GM12872 (cell line): ENCODE measurements around the gene PLAC9.

Experiments
- TF ChIP-seq, protein P1 (sequence below): IDR thresholded peaks from 3 replicates; pipeline ENCODE4 v1.5.1; 2011; ENCODE audit warnings: low read depth, mild to moderate bottlenecking, low read length, moderate library complexity; ENCODE audit not compliant: insufficient read depth

PLAC9 gene

DNA sequence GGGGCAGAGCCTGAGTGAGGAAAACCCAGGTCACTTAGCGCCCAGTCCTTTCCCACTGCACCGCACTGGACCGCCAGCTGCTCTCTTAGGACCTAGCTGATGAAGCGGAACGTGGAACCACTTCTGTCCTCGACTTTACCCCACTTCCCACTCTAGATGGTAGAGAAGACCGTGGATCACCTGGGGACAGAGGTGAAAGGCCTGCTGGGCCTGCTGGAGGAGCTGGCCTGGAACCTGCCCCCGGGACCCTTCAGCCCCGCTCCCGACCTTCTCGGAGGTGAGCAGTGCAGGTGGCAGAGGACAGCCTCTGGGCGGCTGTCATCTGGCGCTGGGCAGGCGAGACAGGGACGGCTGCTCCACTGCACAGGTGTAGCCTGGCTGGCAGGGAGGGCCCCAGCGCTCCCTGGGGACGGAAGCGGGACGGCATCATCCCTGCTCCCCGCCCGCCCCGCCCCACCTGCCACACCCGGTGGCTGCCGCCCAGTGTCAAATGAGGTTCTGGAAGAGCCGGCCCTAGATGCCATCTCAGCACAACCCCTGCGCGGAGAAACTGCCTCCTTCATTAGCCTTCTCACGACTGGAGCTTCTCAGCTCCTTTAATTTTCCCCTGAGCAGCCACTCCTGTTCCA is 11.7 kb downstream of the PLAC9 start:
- TF ChIP-seq, protein P1, sequence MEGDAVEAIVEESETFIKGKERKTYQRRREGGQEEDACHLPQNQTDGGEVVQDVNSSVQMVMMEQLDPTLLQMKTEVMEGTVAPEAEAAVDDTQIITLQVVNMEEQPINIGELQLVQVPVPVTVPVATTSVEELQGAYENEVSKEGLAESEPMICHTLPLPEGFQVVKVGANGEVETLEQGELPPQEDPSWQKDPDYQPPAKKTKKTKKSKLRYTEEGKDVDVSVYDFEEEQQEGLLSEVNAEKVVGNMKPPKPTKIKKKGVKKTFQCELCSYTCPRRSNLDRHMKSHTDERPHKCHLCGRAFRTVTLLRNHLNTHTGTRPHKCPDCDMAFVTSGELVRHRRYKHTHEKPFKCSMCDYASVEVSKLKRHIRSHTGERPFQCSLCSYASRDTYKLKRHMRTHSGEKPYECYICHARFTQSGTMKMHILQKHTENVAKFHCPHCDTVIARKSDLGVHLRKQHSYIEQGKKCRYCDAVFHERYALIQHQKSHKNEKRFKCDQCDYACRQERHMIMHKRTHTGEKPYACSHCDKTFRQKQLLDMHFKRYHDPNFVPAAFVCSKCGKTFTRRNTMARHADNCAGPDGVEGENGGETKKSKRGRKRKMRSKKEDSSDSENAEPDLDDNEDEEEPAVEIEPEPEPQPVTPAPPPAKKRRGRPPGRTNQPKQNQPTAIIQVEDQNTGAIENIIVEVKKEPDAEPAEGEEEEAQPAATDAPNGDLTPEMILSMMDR: no peak

DNA sequence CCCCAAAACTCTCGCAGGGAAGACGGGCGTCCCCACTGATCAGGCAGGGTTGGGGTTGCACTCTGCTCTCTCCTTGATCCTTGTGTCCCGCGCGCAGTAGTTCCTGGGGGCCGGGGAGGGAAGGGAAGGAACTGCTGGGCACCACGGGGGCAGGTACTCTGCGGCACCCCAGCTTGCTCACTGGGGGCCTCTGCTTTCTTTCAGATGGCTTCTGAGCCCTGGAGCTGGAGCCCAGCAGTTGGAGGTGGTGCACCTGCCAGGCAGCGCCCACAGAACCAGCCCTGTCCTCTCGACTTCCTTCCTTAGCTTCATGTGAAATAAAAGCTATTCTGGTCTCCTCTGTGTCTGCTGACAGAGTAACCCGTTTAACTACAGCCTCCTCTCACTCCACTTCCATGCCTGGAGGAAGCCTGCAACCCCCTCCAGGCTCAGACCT is 12.2 kb downstream of the PLAC9 start:
- TF ChIP-seq, protein P1: no peak

DNA sequence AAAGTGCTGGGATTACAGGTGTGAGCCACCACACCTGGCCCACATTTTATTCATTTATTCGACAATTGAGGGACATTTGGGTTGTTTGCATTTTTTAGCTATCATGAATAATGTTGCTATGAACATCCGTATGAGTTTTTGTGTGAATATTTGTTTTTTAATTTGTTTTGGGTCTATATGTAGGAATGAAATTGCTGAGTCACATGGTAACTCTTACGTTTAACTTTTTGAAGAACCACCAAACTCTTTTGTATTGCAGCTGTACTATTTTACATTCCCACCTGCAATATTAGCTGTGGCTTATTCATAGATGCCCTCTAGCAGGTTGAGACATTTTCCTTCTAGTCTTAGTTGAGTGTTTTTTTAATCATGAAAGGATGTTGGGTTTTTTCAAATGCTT is 14.4 kb downstream of the PLAC9 start:
- TF ChIP-seq, protein P1: no peak

DNA sequence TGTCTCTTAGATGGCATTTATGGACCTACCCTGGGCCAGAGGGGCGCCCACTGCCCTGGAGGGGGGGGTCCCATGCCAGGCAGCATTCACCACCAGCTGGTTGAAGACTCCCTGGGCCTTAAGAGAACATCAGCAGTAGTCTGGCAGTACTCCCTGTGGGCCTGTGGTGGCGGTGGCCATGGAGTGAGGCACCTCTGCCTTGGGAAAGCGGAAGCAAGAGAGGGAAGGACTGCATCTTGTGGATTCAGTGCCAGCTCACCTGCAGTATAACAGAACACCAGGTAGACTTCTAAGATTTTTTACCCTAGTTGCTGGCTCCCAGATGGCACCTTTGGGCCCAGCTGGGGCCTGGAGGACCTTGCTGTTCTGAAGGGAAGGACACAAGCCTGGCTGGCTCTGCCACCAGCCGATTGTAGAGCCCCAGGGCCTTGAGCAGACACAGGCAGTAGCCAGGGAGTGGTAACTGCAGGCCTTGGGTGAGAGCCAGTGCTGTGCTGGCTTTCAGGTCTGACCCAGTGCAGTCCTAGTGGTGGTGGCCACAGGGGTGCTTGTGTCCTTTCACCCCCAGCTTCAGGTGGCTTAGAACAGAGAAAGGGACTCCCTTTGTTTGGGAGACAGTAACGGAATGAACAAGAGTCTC is 15.8 kb downstream of the PLAC9 start:
- TF ChIP-seq, protein P1: no peak

DNA sequence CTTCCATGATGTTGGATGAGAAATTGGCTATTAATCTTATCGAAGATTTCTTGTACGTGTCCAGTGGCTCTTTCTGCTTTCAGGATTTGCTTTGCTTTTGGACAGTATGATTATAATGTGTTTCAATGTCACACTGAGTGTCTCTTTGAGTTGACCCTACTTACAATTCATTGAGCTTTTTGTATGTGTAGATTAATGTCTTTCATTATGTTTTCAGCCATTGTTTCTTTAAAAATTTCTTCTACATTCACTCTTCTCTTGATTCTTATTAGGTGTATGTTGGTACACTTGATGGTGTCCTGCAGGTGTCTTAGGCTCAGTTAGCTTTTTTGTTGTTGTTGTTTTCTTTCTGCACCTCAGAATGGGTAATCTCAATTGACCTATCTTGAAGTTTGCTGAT is 16.6 kb downstream of the PLAC9 start:
- TF ChIP-seq, protein P1: no peak

DNA sequence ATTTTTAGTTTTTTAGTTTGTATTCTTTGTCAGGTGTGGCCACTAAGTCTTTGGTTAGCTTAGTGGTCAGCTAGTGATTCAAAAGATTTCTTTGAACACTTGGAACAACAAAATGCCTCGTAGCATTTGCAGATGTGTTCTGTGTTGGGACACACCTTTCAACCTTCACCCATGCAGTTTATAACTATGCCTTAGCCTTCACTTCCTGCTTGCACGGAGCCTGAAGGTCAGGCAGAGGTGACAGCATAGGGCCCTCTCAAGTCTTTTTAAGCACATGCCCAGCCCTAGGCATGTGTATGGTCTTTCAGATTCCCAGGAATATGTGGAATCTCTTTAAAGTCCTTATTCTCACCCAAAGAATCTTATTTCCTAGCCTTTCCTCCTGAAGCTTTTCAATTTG is 17.6 kb downstream of the PLAC9 start:
- TF ChIP-seq, protein P1: no peak

DNA sequence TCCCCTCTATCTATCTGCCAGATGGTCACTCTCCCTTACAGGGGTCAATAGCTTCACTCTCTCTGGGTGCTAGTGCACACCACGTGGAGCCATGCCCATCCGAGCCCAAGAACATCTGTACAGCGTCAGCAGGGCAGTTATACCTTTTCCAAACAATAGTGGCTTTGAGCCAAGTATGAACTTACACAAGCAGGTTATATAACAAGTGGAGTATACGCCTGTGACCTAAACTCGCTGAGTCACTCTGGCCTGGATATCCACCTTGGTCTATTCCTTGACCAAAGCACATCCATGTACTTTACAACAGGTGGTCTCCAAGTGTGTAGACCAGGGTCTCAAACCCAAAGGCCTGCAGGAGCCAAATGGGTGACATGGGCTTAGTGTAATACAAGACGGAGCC is 20.3 kb downstream of the PLAC9 start:
- TF ChIP-seq, protein P1: no peak
